GM19372 (cell line): ENCODE results near the gene AGPAT3.

Source experiments
- ATAC-seq: cut with Tn5 transposase; IDR thresholded peaks from one replicate; pipeline ENCODE4 v1.9.1; 2021; ENCODE audit warnings: mild to moderate bottlenecking, low read depth, moderate library complexity; ENCODE audit not compliant: unreplicated experiment

AGPAT3 gene

DNA sequence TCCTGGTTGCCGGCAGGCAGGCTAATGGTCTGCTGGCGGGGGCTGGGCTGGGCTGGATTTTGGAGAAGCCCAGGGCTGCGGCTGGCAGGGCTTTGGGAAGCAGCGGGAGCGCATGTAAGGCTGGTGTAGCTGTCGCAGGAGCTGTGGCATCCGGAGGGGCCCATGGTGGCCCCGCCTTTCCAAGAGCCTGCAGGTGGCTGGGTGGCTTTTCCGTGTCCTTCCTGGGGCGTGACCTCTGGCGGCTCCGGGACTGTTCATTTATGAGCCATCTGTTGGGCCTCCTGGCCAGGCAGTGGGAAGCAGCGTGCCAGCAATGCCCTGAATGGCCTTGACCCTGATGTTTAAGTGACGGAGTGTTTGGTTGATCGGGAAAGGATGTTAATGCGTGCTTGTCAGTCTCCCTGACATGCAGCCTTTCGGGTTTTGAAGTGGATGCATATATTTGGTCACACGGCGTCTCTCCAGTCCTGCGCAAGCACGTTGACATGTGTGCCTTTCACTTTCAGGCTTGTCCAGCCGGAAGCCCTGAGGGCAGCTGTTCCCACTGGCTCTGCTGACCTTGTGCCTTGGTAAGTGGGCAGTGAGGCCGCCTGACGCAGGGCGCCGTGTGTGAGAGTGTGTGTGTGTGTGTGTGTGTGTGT is 38.5 kb downstream of the AGPAT3 start:
- ATAC-seq, result no peak

DNA sequence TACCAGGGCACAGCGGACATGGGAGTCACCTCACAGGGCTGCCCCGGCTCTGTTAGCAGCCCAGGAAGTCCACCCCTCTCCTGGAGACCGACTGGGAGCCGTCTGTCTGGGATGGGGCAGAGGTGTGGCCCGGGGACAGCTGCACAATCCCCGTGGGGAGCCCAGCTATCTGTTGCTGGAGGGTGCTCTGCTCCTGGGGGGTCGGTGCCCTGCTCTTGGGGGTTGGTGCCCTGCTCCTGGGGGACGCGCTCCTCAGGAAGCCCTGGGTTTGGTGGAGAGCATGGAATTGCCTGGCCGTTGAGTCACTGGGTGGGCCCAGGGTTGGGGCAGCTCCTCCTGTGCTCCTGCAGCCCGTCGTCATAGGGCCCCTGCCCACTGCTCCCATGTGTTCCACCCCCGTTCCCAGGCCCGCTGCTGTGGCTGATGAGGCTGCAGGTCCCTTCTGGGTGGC is 39.3 kb downstream of the AGPAT3 start:
- no peak for ATAC-seq

DNA sequence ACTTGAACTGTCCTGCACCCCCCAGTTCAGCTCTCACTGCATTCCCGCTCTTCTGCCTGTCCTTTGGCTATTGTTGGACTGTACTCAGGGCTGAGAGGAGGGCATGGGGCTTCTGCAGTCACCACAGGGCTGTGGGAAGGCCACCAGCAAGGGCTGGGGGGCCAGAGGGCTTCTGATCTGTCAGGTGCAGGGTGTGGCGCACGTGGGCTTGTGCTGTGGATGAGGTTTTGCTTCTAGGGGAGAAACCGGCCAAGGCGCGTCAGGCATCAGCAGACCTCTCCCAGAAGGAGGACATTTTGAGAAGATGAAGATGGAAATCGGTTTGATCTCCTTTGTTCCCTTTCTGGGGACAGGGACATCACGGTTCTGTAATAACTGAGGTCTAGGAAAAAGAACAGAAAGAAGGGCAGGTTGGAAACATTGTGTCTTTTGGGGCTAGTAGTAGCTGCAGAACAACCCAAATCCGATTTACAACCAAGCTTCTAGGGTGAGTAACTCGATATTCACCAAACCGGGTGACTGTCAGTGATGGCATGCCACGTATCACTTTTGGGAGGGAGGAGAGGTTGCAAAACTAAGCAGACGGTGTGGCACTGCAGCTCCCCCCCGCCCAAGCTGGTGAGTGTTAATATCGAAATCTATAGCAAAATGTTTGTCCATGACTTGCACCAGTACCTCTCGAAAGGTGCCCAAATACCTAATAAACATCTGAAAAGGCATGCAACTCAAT is 40.9 kb downstream of the AGPAT3 start:
- ATAC-seq, result no peak

DNA sequence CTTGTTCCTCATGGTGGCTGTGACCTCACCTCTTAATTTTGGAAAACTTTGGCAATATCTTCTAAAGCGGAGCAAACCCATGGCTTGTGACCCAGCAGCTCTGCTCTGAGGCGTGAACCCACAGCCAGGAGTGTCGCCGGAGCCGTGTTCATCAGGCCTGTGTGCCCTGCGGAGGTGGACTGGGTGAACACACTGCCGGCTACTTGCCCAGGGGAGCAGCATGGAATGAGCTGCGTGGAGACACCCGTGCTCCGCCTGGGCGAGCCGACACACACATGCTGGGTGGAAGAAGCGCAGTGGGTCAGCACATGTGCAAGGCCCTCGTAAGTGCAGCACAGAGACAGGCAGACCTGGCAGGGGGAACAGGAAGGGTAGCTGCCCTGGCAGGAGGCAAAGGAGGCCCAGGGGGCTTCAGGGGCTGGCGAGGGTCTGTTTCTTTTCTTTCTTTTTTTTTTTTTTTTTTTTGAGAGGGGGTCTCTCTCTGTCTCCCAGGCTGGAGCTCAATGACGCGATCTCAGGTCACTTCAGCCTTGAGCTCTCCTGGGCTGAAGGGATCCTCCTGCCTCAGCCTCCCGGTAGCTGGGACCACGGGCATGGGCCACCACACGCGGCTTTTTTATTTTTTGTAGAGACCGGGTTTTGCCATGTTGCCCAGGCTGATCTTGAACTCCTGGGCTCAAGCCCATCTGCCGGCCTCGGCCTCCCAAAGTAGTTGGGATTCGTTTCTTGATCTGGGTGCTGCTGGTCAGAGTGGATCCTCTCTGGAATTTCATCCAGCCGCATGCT is 41.8 kb downstream of the AGPAT3 start:
- no peak for ATAC-seq

DNA sequence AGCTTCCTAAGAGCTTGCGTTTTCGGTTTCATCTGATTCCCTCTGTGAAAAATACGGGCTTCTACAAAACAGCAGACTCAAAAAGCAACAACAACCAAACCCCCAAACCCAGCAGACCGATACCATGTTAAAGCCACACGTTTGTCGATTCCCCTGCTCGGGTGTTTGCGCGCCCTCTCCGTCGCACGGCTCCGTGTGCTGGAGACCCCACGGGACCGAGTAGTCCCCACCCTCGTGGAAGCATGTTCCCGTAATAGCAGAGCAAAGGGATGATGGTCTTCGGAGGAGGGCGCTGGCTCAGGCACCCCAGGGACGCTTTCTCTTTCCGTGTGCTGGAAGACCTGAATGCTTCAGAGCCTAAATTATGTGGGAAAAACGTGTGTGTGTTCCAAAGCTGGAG is 42.7 kb downstream of the AGPAT3 start:
- ATAC-seq, result no peak

DNA sequence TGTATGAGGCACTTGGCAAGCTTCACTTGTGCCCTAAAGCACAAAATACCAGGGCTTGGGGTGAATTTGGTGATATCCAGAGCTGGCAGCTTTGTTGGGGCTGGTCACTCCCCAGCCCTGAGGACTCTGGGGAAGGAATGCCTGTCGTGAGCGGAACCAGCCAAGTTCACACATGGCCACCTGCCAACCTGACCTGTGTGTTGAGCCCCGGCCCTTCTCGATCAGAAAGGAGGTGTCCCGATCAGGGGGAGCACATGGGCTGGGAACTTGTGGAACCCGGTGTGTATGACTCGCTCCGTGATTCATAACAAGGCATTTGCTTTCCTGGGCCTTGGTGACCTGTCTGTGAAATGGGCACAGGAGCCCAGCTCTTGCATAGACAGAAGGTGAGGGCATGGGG is 43.1 kb downstream of the AGPAT3 start:
- no peak for ATAC-seq

DNA sequence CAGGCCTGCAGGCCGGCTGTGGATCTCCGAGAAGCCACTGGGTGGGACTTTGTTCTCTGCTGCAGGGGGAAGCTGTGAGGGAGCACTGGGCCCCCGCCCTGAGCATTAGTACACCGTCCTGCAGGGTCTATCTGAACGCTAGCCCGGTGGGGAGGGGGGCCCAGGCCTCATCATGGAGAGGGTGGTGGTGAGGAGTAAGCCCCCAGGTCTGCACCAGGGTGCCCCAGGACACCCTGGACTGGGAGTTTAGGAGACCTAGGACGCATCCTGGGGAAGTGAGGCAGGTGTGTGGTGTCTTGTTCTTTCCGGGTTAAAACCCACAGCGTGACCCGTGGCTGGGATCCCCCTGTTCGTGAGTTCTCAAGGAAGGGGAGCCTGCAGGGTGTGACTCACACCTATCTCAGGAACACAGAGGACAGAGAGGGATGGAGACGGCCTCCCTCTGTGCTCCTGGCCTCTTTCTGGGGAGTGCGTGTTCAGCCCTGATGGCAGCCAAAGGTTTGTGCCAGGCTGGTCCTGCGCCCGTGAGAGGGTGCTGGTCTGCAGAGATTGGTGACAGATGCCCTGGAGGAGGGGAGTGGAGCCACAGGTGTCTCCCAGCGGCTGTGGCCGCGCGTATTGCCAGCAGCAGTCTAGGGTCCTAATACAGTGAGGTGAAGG is 44.8 kb downstream of the AGPAT3 start:
- no peak for ATAC-seq

DNA sequence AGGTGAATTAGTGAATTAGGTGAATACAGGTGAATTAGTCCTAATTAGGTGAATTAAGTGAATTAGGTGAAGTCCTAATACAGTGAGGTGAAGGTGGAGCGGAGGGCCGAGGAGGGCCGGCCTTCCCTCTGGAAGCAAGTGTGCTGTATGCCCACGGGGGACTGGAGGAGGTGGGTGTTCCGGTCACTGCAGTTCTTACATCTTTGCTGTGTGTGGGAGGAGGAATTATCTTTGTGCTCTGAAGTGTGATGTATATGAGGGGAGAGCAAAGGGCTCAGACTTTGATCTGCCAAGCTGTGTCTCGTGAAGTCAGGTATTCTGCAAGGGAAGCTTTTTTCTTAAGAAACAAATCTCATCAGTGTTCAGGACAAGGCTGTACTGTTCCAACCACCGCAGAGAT is 45.4 kb downstream of the AGPAT3 start:
- no peak for ATAC-seq

DNA sequence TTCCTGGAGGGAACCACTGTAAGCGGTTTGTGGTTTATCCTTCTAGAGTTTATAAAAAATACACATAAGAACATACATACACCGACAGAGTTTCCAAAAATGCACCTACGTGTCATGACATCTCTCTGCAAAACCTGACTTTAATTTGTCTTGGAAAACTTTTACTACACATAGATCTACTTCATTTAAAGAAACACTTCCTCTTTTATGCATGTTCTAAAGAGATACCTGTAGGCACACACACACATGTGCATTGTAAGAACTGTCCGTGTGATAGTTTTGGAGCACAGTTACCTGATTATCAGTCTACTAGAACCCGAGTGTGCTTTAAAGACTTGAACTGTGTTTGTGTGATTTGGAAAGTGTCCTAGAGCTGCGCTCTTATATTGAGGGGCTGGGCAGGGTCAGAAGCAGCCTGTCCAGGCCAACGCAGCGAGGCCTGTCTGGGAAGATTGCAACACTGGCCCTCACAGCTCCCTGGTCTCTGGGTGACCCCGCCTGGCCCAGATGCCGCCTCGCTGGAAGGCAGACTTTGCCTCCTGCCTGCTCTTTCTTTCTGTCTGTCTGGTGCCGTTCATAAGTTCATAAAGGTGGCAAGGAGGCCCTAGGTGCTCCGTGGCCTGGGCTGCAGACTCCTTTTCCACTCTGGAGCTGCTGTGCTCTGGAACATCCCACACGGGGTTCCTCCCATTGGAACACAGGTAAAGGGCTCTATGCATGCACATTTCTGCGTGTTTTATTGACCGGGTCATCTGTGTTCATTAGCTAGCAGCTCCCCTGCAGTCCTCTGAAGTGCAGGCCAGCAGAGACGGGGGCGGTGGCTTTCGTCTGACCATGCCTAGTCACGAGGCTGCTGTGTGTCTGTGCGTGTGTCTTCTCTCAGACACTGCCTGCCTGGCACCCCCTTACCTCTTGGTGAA is 46.3 kb downstream of the AGPAT3 start:
- no peak for ATAC-seq

DNA sequence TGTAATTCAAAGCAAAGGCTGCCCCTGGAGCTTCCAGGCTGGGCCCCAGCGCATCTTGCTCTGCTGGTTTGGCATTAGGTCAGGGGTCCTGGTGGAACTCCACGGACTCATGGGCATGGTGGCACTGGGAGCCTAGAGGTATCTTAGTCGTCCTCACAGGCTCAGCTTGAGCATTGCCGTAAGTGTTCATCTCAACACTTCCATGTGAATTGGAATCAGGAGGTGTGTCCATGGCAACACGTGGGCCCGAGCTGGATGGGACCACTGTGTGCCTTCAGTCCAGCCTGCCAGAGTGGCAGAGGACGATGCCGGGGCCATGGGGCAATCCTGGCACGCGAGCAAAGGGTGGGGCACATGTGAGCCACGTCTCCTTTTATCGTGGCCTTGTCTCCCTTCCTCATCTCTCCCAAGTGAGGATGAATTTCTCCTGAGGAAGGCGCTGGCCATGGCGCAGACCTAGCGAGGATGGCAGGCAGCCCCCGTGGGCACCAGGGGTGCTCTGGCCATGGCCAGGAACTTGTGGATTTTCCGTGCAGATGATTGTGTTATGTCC is 47.0 kb downstream of the AGPAT3 start:
- ATAC-seq, result no peak

DNA sequence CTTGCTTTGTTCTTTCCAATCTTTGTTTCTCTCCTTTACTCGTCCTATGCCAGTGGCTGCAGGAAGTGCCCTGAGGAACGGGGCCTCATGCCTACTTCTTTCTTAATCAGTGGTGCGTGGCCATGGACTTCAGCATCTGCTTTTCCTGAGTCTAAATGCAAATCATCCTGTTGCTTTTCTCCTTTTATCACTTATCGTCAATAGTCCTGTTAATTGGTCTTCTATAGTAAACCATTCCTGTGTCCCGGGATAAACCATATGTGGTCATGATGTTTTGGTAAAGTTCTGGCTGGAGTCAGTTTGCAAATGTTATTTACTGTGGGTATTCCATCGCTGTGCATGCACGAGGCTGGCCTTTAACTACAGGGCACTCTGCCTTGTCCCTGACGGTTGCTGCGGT is 47.5 kb downstream of the AGPAT3 start:
- ATAC-seq, result no peak

DNA sequence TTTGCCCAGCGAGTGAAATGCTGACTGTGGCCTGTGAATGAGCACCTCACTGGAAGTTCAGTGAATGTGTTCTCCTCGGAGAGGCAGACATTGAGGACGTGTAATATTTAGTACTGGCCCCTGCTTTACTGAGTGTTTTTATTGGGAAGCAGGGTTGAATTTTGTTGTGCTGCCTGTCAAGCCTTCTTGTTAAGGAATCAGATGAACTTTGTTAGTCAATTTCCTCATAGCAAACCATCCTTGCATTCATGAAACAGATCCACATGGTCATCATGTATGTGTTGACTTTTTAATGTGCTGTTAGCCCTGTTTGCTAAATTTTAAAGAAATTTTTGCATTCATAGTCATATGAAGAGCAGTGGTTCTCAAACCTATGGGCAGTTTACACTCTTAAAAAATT is 47.9 kb downstream of the AGPAT3 start:
- no peak for ATAC-seq

DNA sequence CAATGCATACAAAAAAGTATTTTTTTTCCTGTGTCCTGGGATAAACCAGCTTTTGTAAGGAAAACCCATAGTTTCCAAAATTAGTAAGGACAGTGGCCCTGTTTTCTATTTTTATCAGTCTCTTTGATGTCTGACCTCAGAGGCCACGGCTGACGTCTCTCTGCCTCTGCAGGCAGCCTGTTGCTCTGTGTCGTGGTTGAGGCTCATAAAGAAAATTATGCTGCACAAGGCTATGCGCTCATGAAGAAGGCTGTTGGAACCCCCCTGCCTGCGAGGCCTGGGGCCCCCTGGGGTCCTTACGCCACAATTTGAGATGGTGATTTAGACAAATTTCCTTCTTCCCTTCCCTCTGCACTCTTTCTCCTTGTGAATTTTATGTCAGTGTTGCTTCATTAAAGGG is 48.9 kb downstream of the AGPAT3 start:
- no peak for ATAC-seq

DNA sequence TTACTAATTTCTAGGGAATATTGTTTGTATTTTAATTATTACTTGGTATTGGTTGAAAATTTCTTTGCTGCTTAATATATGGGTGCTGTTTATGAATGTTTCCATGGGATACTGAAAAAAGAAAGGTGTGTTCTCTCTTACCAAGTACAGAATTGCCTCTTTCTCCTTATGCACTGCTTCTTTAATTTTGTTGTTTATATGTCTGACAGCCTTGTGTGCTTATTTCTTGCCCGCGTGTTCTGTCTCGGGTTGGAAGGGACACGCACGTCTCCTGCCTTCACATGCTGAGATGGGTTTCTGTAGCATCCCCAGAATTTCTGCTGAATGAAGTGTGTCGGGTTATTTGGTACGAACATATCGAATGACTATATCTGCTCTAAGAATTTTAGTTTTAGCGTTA is 51.1 kb downstream of the AGPAT3 start:
- ATAC-seq, result no peak

DNA sequence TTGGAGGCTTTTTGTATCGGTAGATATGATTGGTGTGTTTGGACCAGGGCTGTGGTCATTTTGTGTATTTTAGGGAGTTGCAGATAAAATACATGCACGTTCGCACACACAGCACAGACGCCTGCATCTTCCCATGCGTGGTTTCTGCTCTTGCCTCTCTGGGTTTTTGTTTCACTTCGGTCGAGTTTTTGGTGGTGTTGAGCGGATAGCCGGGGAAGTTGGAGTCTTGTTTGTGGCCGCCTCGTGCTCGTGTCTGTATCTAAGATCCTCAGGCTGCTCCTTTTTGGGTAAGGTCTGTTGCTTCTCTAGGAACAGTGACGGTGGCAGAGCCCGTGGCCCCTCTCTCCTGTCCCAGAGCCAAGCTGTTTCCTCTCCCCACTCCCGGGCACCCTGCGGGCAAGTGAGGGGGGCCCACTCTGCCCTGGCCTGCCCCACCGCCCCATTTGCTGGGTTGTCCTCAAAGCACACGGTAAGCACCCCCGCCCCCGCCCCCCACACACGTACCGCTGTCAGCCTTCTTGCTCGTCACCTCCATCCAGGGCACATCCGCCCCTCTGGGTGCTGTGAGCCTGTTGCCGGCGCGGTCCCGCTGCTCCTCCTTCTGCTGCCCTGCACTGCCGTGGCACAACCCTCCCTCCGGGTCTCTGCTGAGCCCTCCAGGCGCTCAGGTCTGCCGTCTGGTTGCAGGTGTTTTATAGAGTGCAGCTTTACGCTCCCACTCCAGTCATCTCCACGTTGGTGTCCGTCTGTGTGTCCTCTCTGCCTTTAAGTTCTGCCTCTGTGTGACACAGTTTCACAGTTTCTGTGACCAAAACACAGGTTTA is 51.9 kb downstream of the AGPAT3 start:
- ATAC-seq, result peak; percentile 48

DNA sequence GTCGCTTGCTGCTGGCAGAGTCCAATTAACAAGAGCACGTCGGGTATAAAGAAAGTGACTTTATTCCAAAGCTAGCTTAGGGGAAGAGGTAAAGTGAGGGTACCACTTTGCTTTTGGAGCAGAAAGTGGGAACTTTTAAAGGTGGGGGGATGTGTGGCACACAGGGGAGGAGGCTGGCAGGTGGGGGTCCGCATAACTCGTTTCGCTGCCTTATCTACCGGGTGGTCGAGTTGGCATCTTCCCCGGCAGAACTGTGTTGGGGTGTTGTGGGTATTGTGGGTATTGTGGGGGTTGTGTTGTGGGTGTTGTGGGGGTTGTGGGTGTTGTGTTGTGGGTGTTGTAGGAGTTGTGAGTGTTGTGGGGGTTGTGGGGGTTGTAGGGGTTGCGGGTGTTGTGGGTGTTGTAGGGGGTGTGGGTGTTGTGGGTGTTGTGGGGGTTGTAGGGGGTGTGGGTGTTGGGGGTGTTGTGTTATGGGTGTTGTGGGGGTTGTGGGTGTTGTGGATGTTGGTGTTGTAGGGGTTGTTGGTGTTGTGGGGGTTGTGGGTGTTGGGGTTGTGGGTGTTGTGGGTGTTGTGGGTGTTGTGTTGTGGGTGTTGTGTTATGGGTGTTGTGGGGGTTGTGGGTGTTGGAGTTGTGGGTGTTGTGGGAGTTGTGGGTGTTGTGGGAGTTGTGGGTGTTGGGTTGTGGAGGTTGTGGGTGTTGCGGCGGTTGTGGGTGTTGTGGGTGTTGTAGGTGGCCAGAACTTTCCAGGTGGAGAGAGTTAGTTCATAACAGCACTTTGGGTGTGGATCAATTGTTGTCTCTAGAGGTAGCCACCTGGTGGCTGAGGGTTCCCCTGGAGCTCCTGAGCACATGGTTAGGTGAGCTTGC is 52.7 kb downstream of the AGPAT3 start:
- no peak for ATAC-seq

DNA sequence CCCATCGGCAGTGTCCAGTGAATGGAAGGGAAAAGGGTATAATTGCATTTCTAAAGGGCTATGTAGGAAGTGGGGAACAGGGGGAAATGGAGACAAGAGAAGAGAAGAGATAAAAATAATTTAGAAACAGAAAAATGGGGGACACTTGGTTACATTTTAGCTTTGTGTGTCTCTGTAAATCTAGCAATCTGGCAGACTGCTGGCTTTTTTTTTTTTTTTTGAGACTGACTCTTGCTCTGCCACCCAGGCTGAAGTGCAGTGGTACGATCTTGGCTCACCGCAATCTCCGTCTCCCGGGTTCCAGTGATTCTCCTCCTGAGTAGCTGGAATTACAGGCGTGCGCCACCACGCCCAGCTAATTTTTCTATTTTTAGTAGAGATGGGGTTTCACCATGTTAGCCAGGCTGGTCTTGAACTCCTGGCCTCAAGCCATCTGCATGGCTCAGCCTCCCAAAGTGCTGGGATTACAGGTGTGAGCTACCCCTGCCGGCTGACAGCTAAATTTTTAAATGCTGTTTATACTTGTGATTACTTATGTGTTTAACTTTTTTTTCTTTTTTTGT is 53.4 kb downstream of the AGPAT3 start:
- ATAC-seq, result no peak

DNA sequence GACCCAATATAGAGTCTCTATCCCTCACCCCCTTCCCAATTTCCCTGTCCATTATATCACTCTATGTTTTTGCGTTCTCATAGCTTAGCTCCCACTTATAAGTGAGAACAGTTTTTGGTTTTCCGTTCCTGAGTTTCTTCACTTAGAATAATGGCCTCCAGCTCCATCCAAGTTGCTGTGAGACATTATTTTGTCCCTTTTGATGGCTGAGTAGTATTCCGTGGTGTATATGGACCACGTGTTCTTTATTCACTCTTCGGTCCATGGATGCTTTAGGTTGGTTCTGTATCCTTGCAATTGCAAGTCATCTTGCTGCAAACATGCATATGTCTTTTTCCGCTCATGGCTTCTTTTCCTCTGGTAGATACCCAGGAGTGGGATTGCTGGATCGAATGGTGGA is 54.3 kb downstream of the AGPAT3 start:
- no peak for ATAC-seq
